GM19395 (cell line): ENCODE measurements around the gene C1orf105.
"Not testable (repeated sequence)": the region's sequence is repeated elsewhere in the genome, so short reads cannot be mapped to it uniquely, and the experiment has no call there.

Experiments used
- ATAC-seq: cut with Tn5 transposase; IDR thresholded peaks from one replicate; pipeline ENCODE4 v1.9.1; 2021; ENCODE audit warnings: mild to moderate bottlenecking, moderate library complexity; ENCODE audit not compliant: unreplicated experiment

Gene C1orf105, protein sequence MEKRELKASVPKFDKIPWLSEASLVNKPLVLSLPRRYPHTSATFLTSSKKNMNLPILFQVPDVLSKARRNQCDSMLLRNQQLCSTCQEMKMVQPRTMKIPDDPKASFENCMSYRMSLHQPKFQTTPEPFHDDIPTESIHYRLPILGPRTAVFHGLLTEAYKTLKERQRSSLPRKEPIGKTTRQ

DNA sequence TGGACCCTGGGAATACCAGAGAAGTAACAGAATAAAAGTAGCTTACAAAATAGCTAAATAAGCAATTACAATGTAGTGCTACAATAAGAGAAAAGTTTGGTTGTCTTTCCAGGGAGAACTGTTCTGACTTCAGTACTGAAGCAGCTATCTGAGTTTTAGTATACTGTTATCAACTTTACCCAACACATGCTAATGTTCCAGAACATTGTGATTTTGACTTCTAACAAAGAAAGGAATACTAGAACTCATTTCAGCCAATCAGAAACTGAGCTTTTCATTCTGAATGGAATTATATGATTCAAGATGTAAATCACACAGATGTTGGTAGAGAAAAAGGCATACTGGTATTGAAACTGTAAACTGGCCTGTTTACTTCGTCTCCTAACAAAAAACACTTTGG, at the start of gene C1orf105:
Gene C1orf105 (plus strand): TSS at position 301 of the 400 bp plus-strand sequence. CDS start 201 bp downstream, outside the sequence.
- no peak for ATAC-seq

DNA sequence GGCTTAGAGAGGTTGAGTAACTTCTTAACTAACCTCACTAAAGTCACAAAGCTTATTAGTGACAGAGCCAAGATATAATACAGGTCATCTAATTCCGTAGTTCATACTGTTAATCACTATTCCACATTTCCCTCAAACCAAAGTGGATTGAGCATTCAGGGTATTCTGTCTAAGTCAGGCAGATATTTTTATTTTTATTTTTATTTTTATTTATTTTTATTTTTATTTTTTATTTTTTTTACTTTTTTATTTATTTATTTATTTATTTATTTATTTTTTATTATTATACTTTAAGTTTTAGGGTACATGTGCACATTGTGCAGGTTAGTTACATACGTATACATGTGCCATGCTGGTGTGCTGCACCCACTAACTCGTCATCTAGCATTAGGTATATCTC, 48.8 kb upstream of the C1orf105 start:
- not testable (repeated sequence) for ATAC-seq

DNA sequence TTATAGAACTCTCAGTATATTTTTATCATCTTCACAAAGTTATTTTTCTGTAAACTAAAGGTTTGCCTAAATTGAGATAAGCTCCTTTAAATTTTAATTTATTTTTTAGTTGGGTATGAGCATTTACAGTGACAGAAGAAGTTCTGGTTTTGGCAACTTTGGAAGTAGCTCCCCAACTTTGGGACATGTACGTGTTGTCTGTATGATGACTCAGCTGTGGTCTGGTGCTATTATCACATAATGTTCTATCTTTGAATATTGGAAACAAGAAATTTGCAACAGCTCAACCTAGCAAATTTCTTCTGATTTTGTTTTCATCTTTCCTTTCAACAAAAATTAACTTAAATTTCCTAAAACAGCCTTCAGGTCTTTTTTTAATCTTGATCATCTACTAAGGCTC, 46.6 kb upstream of the C1orf105 start:
- no peak for ATAC-seq

DNA sequence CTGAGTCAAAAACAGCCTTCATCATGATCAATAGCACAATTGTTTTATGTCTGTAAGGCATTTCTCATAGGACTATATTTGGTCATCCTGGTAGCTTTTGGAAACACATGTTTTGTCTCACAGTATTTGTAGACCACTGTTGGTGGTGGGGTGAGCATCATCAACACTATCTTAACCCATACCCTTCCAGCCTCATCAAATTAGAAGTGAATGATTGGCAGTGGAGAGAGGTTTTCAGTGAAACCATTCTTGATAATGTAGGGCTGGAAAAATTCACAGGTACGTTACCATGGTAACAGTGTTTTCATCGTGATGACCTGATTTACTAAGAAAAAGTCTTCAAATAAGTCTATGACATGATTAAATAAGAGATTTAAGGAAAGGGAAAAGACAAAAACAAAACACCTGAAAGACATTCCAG, 45.3 kb upstream of the C1orf105 start:
- ATAC-seq: no peak

DNA sequence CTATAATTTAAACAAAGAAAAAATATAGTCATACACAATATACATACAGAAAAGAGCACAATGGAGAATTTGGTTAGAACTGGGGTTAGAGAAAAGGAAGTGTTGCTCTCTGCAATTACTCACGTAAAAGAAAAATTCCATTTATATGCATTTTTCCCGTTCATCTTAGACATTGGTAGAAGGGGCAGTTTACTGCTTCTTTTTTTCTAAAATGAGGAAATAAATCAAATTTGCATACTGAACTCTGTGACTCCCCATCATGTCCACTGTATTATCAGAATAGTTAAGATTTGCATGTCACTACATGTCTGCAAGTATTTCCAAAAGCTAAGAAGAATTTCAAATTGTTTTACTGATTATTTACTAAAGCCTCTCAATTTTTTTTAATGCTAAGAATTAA, 44.1 kb upstream of the C1orf105 start:
- no peak for ATAC-seq

DNA sequence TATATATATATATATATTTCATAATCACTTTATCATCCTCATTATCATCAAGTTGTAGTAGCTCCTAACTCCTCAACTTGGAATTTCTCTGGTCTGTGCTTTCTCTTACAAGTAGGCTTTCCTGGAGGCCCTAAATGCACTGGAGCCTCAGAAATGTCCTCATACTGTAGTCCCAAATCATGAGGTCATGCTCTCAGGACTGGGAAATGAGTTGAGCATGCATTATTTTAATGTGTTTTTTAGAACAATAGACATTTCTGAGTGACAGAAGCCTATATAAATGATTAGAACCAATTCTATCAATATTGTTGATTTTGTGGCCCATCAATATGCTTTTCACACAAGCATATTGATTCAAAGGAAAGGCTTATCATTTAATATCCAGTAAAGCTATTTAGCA, 42.9 kb upstream of the C1orf105 start:
- no peak for ATAC-seq

DNA sequence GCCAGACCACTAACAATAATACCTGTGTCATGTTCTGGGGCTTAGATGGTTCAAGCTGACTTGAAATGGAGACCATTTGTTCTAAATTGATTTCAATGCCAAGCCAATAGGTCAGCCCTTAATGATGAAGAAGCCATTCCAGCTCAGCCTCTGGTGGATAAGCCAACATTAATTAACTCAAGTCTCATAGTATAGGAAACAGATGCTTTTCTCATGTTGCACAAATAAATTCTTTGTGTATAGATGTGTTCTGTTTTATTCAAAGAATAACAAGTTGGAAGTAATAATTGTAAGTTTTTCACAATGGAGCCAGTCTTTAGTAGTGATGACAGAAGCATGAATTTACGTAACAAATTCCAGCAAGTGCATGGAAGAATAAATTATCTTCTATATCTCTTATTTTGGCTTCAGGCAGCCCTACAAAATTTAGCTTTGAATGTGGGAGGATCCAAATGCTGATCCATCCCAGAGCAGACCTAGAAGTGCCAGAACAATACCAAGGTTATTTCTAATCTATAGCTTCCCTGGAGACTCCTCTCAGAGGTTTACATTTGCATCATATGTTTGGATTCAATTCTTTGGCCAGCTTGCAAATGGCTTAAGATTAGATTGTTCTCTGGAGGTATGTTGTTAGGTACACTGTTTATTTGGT, 42.2 kb upstream of the C1orf105 start:
- no peak for ATAC-seq

DNA sequence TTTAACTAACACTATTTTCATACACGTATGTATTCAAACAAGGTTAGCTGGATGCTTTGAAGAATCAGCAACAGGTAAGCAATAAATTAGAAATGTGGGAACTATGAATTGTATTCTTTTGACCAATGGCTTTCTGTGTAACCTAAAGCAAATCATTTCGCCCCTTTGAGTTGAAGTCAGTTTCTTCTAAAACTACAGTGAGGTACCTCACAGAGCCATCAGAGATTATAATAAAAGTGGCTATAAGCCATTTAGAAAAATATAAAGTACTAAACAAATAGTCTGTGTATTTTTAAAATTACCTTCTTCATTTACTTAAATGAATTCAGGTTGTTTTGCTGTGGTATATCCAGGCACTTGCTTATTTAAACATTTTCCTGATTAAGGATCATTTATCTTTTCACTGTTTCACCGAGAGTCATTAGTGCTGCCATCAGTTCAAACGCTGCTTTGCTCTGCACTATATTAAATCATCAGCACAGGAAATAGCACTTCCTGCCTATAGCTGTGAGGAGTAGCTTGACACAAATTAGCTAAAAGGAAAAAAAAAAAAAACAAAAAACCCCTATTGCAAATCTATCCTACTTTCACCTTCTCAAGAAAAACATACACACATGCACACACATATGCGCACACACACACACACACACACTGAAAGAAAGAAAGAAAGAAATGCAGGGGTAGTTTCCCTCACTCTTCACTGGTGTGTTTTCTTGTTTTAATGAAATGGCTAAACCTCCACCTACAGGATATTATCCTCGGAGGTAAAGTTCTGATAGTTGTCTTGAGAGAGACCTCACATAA, 39.8 kb upstream of the C1orf105 start:
- peak; percentile 92 for ATAC-seq

DNA sequence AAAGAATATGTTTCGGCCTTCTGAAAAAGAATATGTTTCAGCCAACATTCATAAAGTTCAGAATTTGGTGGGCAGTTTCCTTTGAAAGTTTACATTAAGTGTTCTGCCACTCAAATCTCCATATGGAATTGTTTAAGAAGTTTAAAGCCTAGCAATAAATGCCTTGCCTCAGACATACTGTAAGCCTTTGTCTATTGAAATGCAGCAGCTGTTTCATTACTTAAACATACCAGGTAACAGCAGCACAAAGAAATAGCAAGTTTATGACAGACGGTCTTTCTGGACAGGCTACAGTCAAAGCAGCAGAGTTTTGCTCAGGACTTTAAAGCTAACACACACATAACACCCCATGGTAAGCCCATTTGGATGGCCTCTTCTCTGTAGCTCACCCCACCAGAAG, 38.5 kb upstream of the C1orf105 start:
- ATAC-seq: no peak

DNA sequence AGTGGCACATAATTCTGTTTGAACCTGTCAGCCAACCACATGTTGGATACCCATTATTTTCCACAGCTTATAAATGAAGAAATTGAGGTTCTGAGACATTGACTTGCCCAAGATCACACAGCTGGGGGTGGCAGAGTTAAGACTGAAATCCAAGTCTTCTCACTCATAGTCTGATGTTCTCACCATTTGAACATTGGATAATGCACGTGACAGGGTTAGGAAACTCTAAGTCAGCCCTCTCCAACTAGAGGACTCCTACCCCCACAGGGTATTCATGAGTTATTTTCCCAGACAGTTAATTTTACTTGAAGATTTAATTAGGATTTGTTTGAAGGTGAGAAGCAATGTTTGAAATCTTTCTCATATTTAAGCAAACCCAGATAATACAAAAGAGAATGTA, 38.1 kb upstream of the C1orf105 start:
- ATAC-seq: no peak

DNA sequence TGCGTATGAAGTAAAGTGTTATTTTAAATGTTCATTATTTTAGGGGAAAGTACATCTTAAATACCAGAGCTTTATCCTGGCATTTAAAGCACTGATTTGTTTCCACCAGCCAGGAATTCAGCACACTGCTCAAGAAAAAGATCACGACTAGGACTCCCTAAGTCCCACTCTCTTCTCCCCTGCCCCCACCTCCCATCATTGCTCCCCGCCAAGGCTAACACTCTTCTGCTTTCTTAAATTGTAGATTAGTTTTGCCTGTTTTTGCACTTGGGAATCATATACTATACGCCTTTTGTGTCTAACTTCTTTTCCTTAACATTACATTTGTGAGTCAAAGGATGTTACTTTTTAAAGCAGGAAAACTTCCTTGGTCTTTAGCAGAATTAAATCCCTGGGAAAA, 37.5 kb upstream of the C1orf105 start:
- no peak for ATAC-seq

DNA sequence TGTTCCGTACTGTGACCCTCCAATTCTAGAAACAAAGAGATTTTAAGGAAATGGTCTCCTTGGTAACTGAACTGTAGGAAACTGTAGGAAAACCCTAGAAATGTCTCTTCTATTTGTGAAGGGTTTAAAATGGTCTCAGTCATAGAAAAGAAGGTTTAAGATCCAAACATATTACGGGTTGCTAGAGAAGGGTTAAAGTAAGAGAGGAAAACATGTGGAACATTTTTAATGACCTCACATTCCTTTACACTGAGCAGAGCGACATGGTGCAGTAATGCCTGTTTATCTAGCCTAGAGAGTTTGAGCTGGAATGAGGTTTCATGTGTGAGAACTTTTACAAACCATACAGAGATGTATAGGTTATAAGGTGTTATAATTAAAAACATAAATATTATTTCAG, 36.9 kb upstream of the C1orf105 start:
- ATAC-seq: no peak

DNA sequence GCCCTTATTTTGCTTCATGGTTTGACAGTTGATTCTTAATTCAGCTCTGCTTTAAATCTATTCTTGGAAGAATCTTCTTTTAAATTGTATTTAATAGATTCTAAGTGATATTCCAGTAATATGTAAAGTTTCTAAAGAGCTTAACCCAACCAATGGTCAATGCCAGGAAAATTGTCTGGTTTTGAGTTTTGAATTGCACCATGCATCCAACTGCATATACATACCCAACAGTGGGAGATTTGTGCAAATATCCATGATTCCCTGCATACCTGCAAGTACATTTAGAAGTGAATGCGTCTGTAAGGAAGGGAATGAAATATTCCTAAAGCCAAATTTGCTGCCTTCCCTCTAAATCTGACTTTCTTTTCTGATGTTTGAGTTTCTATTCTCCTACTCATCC, 35.8 kb upstream of the C1orf105 start:
- no peak for ATAC-seq

DNA sequence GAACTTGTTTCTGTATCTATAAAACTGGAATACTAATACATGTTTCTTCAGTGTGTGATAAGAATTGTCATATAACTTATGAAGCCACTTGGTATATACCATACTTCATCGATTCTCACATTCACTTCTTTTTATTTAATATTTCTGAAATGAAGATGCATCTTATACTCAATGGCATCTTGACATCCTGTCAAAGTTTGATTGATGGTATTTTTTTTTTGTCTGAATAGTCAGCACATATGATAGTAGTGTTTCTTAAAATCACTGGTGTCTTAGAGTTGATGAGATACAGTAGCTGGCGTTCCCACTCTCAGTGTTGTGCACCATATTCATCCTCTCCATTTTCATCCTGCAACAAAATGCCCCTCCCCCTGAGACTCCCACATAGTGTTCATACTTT, 34.4 kb upstream of the C1orf105 start:
- ATAC-seq: no peak

DNA sequence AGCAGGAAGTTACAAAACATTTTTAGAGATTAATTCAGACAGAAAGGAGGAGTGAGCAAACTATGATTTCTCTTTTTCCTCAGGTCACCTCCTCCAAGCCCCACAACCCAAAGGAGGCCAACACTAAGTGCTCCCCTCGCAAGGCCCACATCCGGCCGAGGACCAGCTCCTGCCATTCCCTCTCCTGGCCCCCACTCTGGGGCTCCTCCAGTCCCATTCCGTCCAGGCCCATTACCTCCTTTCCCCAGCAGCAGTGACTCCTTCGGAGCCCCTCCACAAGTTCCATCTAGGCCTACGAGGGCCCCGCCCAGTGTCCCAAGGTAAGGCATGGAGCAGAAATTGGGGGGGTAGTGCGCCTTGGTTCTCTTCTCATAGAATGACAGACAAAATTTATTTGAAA, 32.0 kb upstream of the C1orf105 start:
- no peak for ATAC-seq

DNA sequence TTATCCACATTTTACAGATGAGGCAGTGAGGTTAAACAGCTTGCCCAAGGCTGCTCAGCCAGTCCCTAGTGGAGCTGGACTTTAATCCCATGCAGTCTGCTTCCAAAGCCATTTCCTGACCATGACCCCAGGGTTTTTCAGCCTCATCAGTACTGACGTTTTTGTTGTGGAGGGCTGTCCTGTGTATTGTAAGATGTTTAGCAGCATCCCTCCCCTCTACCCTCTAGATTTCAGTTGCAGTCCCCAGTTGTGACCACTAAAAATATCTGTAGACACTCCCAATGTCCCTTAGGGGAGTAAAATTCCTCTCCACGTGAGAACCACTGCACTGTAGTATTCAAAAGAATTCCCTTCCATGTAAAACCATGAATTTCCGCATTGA, 30.2 kb upstream of the C1orf105 start:
- peak; percentile 6 for ATAC-seq

DNA sequence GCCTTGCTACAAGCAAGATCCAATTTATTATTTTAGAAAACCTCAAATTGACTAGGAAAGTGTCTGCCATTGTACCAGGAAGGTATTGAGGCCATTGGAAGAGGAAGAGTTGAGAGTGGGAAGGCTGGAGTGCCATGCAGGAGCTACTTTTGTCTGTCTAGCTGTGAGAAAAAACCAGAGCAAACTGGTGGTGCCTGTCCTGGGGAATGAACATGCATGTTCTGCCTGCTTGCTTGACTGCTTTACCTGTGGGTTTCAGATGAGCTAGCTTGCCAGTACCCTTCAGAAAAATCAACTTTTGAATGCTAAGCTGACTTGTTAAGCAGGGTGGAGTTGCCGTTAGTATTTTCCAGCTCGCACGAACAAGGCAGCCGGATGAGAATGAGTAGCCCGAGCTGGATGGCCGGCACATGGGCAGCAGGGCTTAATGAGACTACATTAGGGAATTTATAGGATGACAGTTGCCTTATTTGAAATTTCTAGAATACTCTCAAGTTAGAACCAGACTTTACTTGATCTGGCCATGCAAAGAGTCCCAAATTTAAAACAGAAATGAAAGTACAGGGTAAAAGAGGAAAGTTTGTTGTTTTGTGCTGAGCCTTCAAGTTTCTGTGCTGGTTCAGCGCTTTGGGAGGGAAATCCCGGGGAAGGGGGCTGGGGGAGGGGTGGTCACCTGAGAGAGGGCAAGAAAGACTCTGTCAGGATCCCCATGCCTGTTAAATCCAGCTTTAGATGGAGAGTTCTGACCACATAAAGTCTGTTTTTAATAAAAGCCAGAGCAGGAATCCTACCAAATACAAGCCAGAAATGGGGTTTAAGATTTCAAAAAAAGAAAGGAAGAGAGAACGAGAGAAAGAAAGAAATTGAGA, 29.6 kb upstream of the C1orf105 start:
- peak; percentile 66 for ATAC-seq

DNA sequence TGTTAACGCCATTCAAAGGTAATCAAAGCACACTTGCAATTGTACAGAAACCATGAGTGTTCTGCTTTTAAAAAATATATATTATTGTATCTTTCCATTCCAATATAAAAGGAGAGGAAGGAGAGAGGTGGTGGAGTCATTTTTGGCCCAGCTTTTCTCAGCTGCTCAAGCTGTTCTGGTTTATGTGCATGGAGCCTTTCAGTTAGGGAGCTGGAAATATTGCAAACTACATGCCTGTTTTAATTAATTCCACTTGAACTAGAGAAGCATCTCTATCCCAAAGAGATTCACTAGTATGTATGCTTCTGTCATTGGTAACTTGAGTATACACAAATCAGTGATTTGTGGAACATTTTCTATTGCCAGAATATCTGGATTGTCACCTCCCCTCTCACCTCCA, 28.5 kb upstream of the C1orf105 start:
- no peak for ATAC-seq

DNA sequence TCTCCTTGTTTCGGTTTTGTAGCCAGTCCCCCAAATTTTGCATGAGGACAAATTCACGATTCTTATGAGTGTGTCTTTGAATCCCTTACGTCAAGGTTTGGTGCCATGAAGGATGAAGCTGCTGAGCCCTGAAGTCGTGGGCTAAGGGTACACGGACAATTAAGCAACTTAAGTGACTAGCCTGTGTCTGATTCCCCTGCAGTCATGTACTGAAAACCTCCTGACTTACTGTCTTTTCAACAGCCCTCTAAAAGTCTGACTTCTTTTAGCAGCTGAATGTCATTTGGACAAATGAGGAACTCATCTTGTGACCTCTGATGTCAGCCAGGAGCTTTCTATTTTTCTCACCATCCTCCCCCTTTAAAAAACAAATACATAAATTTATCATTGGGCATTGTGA, 27.1 kb upstream of the C1orf105 start:
- no peak for ATAC-seq

DNA sequence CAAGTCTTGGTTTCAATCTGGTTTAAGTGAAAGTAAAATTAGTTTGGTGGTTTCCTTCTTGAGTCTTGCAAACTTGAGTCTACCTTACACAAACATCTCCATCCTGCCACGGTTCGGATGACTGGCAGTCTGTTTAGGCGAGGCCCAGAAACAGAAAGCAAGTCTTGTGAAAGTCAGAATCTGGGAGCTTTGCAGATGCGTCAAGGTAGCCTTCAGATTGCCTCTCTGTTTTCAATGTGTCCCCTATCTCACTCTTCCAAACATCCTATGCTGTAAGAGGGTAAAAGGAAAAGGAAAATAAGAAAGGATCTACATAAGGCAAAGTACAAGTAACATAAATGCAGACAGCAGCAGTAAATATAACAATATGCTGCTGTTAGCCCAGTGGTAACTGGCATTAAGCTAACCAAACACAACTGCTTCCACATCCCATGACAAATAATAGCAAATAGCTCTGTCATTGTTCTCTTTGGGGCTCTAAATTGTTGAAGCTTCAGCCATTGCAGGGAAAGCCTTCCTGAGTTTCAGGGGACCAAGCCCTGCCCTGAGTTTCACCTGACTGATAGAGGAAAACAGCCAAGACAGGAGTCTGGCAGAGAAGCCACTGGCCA, 26.2 kb upstream of the C1orf105 start:
- ATAC-seq: peak; percentile 88

DNA sequence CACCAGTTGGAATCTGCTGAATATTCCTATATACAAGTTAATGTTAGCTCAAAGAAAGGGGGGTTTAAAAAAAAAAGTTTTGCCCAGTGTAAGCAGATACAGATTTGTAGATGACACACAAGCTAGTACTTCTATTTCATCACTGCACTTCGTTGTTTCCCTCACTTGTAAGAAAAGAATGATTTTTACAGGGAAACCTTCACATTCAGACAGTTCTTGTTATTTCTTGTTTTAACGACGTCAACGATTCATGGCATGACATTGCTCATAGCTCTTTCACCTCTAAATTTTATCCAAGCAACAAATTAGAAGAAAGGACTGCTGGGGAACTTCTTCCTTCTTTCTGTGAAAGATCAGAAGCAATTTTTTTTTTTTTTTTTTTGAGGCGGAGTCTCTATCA, 25.7 kb upstream of the C1orf105 start:
- no peak for ATAC-seq
